ENCODE data around the gene TLR8. TPM values are rescaled to one million over a fixed set of nuclear protein-coding genes. Genes with fewer than 3 reads are reported as not detected.

The TLR8 gene
- polyA plus RNA-seq, 1 of the 3 experiments (the other 2 are of a cell fraction) = not detected

- Histone ChIP-seq H3K4me1 (ENCODE audit: control insufficient read depth in 1 of 2, insufficient read depth in 2 of 2, low read depth in 1 of 2, low read length in 1 of 2) (peaks cover 0 to 3% of the 10 kb centered on the region in 2 experiments; a peak in 1 of 4 replicates), H3F3A (replicated peaks; ENCODE audit: insufficient read depth) (no peaks in the 10 kb centered on the region), H3K9me2 (no peaks in the 10 kb centered on the region), H3K4me2 (no peak overlapping the region), H3K36me3 (replicated peaks in 1 of 2; ENCODE audit: control insufficient read depth in 1 of 2, insufficient read depth in 2 of 2, low read length in 1 of 2) (no peaks in the 10 kb centered on the region), H3K4me3 (ENCODE audit: low read depth in 2 of 2, low read length in 1 of 2) (no peak overlapping the region), H2AFZ (ENCODE audit: low read depth) (no peak overlapping the region), H3K9me3 (no peaks in the 10 kb centered on the region), H3K79me2 (ENCODE audit: insufficient read depth) (no peaks in the 10 kb centered on the region), H3K9ac (no peak overlapping the region), H4K20me1 (ENCODE audit: insufficient read depth) (no peaks in the 10 kb centered on the region), H3K27me3 (ENCODE audit: insufficient read depth) (peaks cover 10% of the 10 kb centered on the region; the same call in 1 of the 2 replicates), H3K27ac (ENCODE audit: low read depth in 2 of 2, low read length in 1 of 2) (no peak overlapping the region)
- POLR2A ChIA-PET = no interaction called here
- TF ChIP-seq MEF2A (IDR thresholded peaks at IDR 0.05; ENCODE audit: borderline replicate concordance, low read depth) (no peak), GATA2 (CRISPR knock-in tag; IDR thresholded peaks at IDR 0.05) (no peak), RFX5 (IDR thresholded peaks at IDR 0.05; ENCODE audit: low read length) (no peak), CTCF (IDR thresholded peaks at IDR 0.05) (no peak), POLR2AphosphoS5 (IDR thresholded peaks at IDR 0.05; ENCODE audit: low read depth, low read length) (no peak), GABPA (IDR thresholded peaks at IDR 0.05; ENCODE audit: low read depth) (no peak), YY1 (IDR thresholded peaks at IDR 0.05; ENCODE audit: low read depth) (no peak), FOXJ3 (CRISPR knock-in tag; IDR thresholded peaks at IDR 0.05) (no peak), JUND (IDR thresholded peaks at IDR 0.05) (no peak)
- CTCF ChIA-PET = no interaction called here
- 36% methylated on average over 2 of the region's 2 CpGs for WGBS (ENCODE audit: low lambda C conversion rate)
- no peak for DNase-seq
These were observed 24.5 kb upstream of the TLR8 start for GRCh38 chrX:12881914-12882313.

- Histone ChIP-seq H3K9ac (no peak overlapping the region), H2AFZ (ENCODE audit: low read depth) (no peak overlapping the region), H3K9me2 (no peaks in the 10 kb centered on the region; the same call in 1 of the 2 replicates), H3K4me1 (ENCODE audit: control insufficient read depth in 1 of 2, insufficient read depth in 2 of 2, low read depth in 1 of 2, low read length in 1 of 2) (no peaks in the 10 kb centered on the region), H3F3A (replicated peaks; ENCODE audit: insufficient read depth) (no peaks in the 10 kb centered on the region), H4K20me1 (ENCODE audit: insufficient read depth) (no peaks in the 10 kb centered on the region), H3K27ac (ENCODE audit: low read depth in 2 of 2, low read length in 1 of 2) (no peak overlapping the region), H3K4me2 (no peak overlapping the region), H3K9me3 (no peaks in the 10 kb centered on the region), H3K79me2 (ENCODE audit: insufficient read depth) (no peaks in the 10 kb centered on the region), H3K27me3 (ENCODE audit: insufficient read depth) (peaks cover 16% of the 10 kb centered on the region; the same call in 1 of the 2 replicates), H3K36me3 (replicated peaks in 1 of 2; ENCODE audit: control insufficient read depth in 1 of 2, insufficient read depth in 2 of 2, low read length in 1 of 2) (no peaks in the 10 kb centered on the region), H3K4me3 (ENCODE audit: low read depth in 2 of 2, low read length in 1 of 2) (no peak overlapping the region)
- WGBS (ENCODE audit: low lambda C conversion rate) = 17% methylated on average over 5 of the region's 5 CpGs
- DNase-seq = no peak
- CTCF ChIA-PET = interaction anchor here (1.0 kb wide), 1 partner anchor 9 kb away, joined by 3 read pairs; no protein-coding TSS in a partner anchor
- TF ChIP-seq EP300 (IDR thresholded peaks at IDR 0.05; ENCODE audit: borderline replicate concordance in 1 of 2, low read depth in 1 of 2, low read length in 1 of 2) (no peak), CTCF (IDR thresholded peaks at IDR 0.05) (no peak), GATA2 (CRISPR knock-in tag; IDR thresholded peaks at IDR 0.05) (no peak), ELF1 (IDR thresholded peaks at IDR 0.05) (no peak), RXRA (IDR thresholded peaks at IDR 0.05; ENCODE audit: borderline replicate concordance, low read depth) (no peak), MXI1 (IDR thresholded peaks at IDR 0.05; ENCODE audit: low read depth, low read length) (no peak), FOSL2 (IDR thresholded peaks at IDR 0.05; ENCODE audit: borderline replicate concordance, low read depth) (no peak), POLR2AphosphoS5 (IDR thresholded peaks at IDR 0.05; ENCODE audit: low read depth, low read length) (no peak), SIN3A (IDR thresholded peaks at IDR 0.05; ENCODE audit: borderline replicate concordance, low read depth, low read length) (no peak), IRF3 (IDR thresholded peaks at IDR 0.05; ENCODE audit: low read depth, low read length) (no peak), ZBTB33 (IDR thresholded peaks at IDR 0.05; ENCODE audit: borderline replicate concordance, low read depth) (no peak), USF1 (IDR thresholded peaks at IDR 0.05; ENCODE audit: borderline replicate concordance, low read depth) (no peak), RFX5 (IDR thresholded peaks at IDR 0.05; ENCODE audit: low read length) (no peak)
- POLR2A ChIA-PET = no interaction called here
These were observed 20.9 kb upstream of the TLR8 start for GRCh38 chrX:12885508-12885907.

All from SK-N-SH (cell line).